CD4-positive, alpha-beta T cell treated with Interferon alpha-2 for 1 hour (primary cell): Measurements from ENCODE around the gene KIAA1191.

Source experiments
- DNase-seq, 2 donors: peaks; one replicate each; pipeline ENCODE4 v3.0.0-alpha.2; 2020 to 2022

Gene KIAA1191

GRCh38 chr5:176365351-176366231 is 4.0 kb upstream of the KIAA1191 start, which contains the start of gene ARL10:
ARL10 (plus strand) TSS chr5:176365487; CDS start chr5:176365564, 77 bp downstream.
- DNase-seq: peak; percentile 27 to 66

GRCh38 chr5:176364765-176365350 is 3.3 kb upstream of the KIAA1191 start:
- no peak for DNase-seq

- DNase-seq: no peak
These were observed 598 bp upstream of the KIAA1191 start for GRCh38 chr5:176362233-176362490.

- DNase-seq: no peak
These were observed 599 bp downstream of the KIAA1191 start for GRCh38 chr5:176360894-176361436.

GRCh38 chr5:176359658-176360057 is 1.9 kb downstream of the KIAA1191 start:
- no peak for DNase-seq

- no peak for DNase-seq
These were observed 5.4 kb downstream of the KIAA1191 start for GRCh38 chr5:176356179-176356566.

GRCh38 chr5:176355400-176356178 is 6.0 kb downstream of the KIAA1191 start:
- no peak for DNase-seq

- no peak for DNase-seq
These were observed 8.0 kb downstream of the KIAA1191 start for GRCh38 chr5:176353533-176353932.

GRCh38 chr5:176352116-176352878 is 9.3 kb downstream of the KIAA1191 start:
- DNase-seq: no peak

GRCh38 chr5:176350416-176350815 is 11.1 kb downstream of the KIAA1191 start:
- no peak for DNase-seq

GRCh38 chr5:176342766-176343458 is 18.7 kb downstream of the KIAA1191 start:
- DNase-seq: no peak

GRCh38 chr5:176342158-176342483 is 19.4 kb downstream of the KIAA1191 start:
- DNase-seq: no peak

GRCh38 chr5:176341325-176342157 is 20.0 kb downstream of the KIAA1191 start:
- DNase-seq: no peak

- no peak for DNase-seq
These were observed 22.3 kb downstream of the KIAA1191 start for GRCh38 chr5:176339304-176339703.

- no peak for DNase-seq
These were observed 23.7 kb downstream of the KIAA1191 start for GRCh38 chr5:176337913-176338312.

GRCh38 chr5:176334031-176334770 is 27.4 kb downstream of the KIAA1191 start:
- no peak for DNase-seq

- DNase-seq: no peak
These were observed 41.0 kb downstream of the KIAA1191 start for GRCh38 chr5:176320577-176320976.

GRCh38 chr5:176319827-176320554 is 41.6 kb downstream of the KIAA1191 start:
- no peak for DNase-seq

- DNase-seq: no peak
These were observed 43.8 kb downstream of the KIAA1191 start for GRCh38 chr5:176317534-176318374.
